Ammon's horn (tissue), 1 donor: Measurements from ENCODE around the gene SLC6A9.

Experiments used
- DNase-seq: peaks from one replicate; pipeline ENCODE4 v3.0.0-alpha.2; 2016; ENCODE audit warnings: low spot score

The SLC6A9 gene

GRCh38 chr1:44029260-44029910, 1.9 kb downstream of the SLC6A9 start:
- DNase-seq, result no peak

GRCh38 chr1:44027320-44027719, 3.9 kb downstream of the SLC6A9 start:
- DNase-seq, result no peak

GRCh38 chr1:44025816-44026215, 5.4 kb downstream of the SLC6A9 start:
- no peak for DNase-seq

GRCh38 chr1:44024903-44025525, 6.2 kb downstream of the SLC6A9 start:
- no peak for DNase-seq

GRCh38 chr1:44024031-44024902, 7.0 kb downstream of the SLC6A9 start:
- DNase-seq, result no peak

GRCh38 chr1:44021581-44022321, 9.5 kb downstream of the SLC6A9 start:
- DNase-seq, result no peak

GRCh38 chr1:44021156-44021555, 10.1 kb downstream of the SLC6A9 start:
- DNase-seq, result peak; percentile 61

- DNase-seq, result no peak
These were observed 10.8 kb downstream of the SLC6A9 start for GRCh38 chr1:44020464-44020863.

- peak; percentile 79 for DNase-seq
These were observed 11.8 kb downstream of the SLC6A9 start for GRCh38 chr1:44019466-44019948.

- peak; percentile 55 for DNase-seq
These were observed 14.3 kb downstream of the SLC6A9 start for GRCh38 chr1:44016890-44017400.

DNA sequence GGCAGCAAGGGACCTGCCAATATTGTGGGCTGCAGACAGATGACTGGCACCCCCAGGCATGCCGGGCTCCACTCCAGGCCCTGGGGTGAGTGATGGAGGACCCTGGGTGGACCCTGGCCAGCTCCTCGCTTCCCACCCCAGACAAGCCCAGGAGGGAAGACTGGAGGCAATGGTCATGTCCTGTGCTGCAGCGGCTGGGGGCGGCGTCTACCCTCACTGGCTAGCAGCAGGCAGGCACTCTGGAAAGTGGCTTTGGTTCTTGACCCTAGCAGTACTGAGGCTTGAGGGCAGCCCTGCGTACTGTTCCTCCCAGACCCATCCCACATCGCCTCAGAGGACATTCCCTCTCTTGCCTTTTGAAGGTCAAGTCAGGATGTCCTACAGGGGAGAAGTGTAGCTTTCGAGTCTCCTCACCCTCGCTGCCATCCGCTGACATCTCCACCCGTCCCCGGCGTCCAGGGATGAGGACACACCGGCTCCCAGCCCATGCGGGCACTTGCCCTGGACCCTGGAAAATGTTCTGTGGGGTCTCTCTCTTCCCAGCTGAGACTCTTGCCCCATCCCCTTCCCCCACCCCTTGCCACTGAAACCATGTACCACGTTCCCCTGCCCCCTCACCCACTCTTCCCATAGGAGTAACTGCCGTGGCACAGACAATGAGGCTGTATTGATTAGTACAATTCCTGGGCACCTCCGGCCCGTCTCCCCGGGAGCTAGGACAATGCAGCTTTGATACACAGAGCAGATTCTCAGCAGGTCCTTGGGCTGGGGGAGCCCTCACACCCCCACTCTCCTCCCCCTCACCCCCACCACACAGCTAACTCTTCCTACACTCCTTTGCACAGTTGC, 15.0 kb downstream of the SLC6A9 start:
- DNase-seq, result peak; percentile 59

DNA sequence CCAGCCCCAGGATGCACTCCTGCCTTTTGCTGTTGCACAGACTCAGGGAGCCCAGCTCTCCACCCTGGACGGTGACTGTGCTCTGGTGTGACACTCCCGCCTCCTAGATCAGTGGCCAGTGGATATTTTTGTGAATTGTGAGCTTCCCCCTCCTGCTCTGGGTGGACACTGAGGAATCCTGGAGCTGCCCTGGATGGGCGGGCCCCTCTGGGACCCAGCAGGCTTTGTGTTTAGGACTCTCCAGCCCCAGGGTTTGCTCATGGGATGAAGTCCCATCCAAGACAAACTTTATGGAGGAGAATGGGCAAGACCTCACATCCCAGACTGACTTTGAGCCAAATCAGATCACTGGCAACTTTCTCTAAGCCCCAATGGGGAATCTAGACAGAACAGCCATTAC, 16.1 kb downstream of the SLC6A9 start:
- DNase-seq, result no peak

- DNase-seq, result no peak
These were observed 16.7 kb downstream of the SLC6A9 start for GRCh38 chr1:44014365-44015104.

DNA sequence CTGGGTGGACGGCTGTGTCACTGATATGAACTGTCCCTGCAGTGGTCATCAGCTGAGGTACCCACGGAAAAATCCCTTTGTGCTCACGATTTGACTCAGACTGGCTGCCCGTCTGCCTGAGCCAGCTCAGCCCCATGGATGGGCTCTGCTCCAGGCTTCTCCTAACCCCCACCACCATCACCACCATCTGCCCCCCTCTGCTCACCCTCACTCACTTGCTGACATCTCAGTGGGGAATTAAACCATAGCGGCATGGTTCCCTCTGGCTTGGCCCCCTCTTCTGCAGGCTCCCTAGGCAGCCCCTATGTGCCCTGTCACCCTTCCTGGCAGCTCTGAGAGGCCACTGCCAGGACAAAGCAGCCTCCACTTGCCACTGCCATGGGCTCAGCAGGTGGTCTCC, 17.3 kb downstream of the SLC6A9 start:
- DNase-seq, result peak; percentile 52

GRCh38 chr1:44012941-44013609, 18.2 kb downstream of the SLC6A9 start:
- peak; percentile 81 for DNase-seq

- no peak for DNase-seq
These were observed 18.9 kb downstream of the SLC6A9 start for GRCh38 chr1:44012404-44012803.

DNA sequence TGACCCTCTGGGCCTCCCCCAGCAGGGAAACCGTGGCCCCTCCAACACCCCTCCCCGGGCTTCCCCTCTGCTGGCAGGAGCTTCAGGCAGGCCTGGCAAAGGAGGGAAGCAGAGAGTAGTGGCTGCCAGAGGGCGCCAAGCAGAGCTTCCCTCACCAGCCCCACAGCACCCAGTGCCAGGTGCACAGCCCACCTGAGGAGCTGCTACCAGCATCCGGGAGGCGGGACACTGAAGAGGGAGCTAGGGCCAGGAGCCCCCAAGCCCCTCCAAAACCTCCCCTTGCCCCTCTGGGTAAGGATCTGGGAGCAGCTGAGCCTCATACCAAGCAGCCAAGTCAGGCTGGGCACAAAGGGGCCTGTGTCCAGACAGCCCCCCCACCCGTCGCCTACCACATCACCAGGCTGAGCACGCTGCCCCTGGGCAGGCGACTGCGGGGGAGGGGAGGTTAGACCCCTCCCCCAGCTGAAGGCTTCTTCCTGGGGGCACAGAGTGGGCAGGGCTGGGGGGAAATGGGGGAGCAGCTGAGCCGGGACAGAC, 20.3 kb downstream of the SLC6A9 start:
- peak; percentile 93 for DNase-seq

DNA sequence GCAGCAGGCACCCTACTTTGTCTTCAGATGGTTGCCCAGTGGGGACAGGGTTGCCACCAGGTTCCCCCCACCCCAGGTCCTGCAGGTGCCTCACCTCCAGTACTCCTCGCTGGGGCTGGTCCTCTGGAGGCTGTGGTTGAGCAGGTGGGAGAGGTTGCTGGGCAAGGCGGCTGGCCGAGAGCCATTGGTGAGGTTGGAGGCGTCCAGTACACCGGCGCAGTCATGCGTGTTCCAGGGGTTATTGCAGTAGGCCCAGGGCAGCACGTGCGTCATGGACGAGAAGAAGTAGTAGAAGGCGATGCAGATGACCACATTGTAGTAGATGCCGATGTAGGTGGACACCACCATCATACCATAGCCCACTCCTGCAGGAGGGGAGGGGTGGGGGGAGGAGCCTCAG, 23.0 kb downstream of the SLC6A9 start:
- no peak for DNase-seq

- DNase-seq, result no peak
These were observed 28.6 kb downstream of the SLC6A9 start for GRCh38 chr1:44002606-44003157.
